Osteoblast (primary cell): ENCODE measurements around the gene MICAL3. TPM values are rescaled to one million over a fixed set of nuclear protein-coding genes. Genes with fewer than 3 reads are reported as not detected.

Experiments
- DNase-seq: peaks from one replicate; pipeline ENCODE4 v3.0.0; 2011; ENCODE audit warnings: low spot score, mixed read lengths; ENCODE audit not compliant: insufficient read length; ENCODE audit errors: missing footprints
- H2AFZ ChIP-seq: 2 replicates; pipeline ENCODE4 v1.6.0; 2011; ENCODE audit warnings: mild to moderate bottlenecking, low read length
- H3K27ac ChIP-seq: 2 replicates; pipeline ENCODE4 v1.5.1; 2011; ENCODE audit warnings: mild to moderate bottlenecking, low read depth, low read length, moderate library complexity
- H3K27me3 ChIP-seq: 2 replicates; pipeline ENCODE4 v1.6.0; 2012; ENCODE audit warnings: mild to moderate bottlenecking, control low read depth, inconsistent platforms, low read length, moderate library complexity; ENCODE audit not compliant: insufficient read depth
- H3K36me3 ChIP-seq: 2 replicates; pipeline ENCODE4 v1.5.1; 2011; ENCODE audit warnings: mild to moderate bottlenecking, low read length, control low read depth, moderate library complexity; ENCODE audit not compliant: insufficient read depth
- H3K4me1 ChIP-seq: 2 replicates; pipeline ENCODE4 v1.5.1; 2011; ENCODE audit warnings: mild to moderate bottlenecking, low read length, control low read depth, moderate library complexity; ENCODE audit not compliant: insufficient read depth
- H3K4me2 ChIP-seq: 2 replicates; pipeline ENCODE4 v1.6.0; 2011; ENCODE audit warnings: mild to moderate bottlenecking, low read length; ENCODE audit not compliant: insufficient read depth
- H3K4me3 ChIP-seq: fragments of 200-600 bp; sonication (generic); 3 replicates; pipeline ENCODE4 v1.5.1; 2012; ENCODE audit warnings: mild to moderate bottlenecking, low read length, inconsistent platforms; ENCODE audit not compliant: insufficient read depth
- H3K79me2 ChIP-seq: 2 replicates; pipeline ENCODE4 v1.6.0; 2012; ENCODE audit warnings: mild to moderate bottlenecking, low read length, control low read depth, inconsistent platforms; ENCODE audit not compliant: insufficient read depth
- H3K9me3 ChIP-seq: 2 replicates; pipeline ENCODE4 v1.5.1; 2011; ENCODE audit warnings: low read depth, low read length, control low read depth
- H4K20me1 ChIP-seq: 2 replicates; pipeline ENCODE4 v1.6.0; 2012; ENCODE audit warnings: mild to moderate bottlenecking, low read length, control low read depth; ENCODE audit not compliant: insufficient read depth
- CTCF ChIP-seq: IDR thresholded peaks from 2 replicates; pipeline ENCODE4 v1.5.1; 2011; ENCODE audit warnings: mild to moderate bottlenecking, low read depth, low read length, moderate library complexity; ENCODE audit errors: extremely low read depth
- total RNA-seq: library from RNA; depleted of rRNA; stranded (reverse); fragments of >200 nt; gene quantifications from 2 replicates; pipeline ENCODE4 v1.2.3, GENCODE V29; 2012

Gene MICAL3
- total RNA-seq, 1 donor, result 35.1 TPM

GRCh38 chr22:17888439-17888838 lies 135.9 kb downstream of the MICAL3 start:
- Histone ChIP-seq H3K36me3 (peaks cover 49% of the 10 kb centered on the region), H3K4me2 (no peak overlapping the region)
- no peak for TF ChIP-seq CTCF

GRCh38 chr22:17884893-17885292 lies 139.5 kb downstream of the MICAL3 start:
- Histone ChIP-seq H3K4me3 (no peak overlapping the region), H2AFZ (no peak overlapping the region), H3K36me3 (peaks cover 54% of the 10 kb centered on the region), H3K4me1 (no peaks in the 10 kb centered on the region), H3K27ac (no peak overlapping the region), H3K4me2 (no peak overlapping the region), H4K20me1 (peaks cover 6% of the 10 kb centered on the region), H3K27me3 (no peaks in the 10 kb centered on the region), H3K79me2 (no peaks in the 10 kb centered on the region), H3K9me3 (no peaks in the 10 kb centered on the region)
- TF ChIP-seq CTCF, result no peak
- no peak for DNase-seq

More at GRCh38 chr22:17888439-17888838, 135.9 kb downstream of the MICAL3 start:
- H3K9me3 ChIP-seq, result no peaks in the 10 kb centered on the region
- H3K79me2 ChIP-seq, result peaks cover 5% of the 10 kb centered on the region
- H4K20me1 ChIP-seq, result peaks cover 5% of the 10 kb centered on the region
- H3K4me1 ChIP-seq, result peaks cover 9% of the 10 kb centered on the region
- H2AFZ ChIP-seq, result no peak overlapping the region
- H3K27ac ChIP-seq, result no peak overlapping the region
- no peak for DNase-seq
- no peak overlapping the region for H3K4me3 ChIP-seq
- no peaks in the 10 kb centered on the region for H3K27me3 ChIP-seq

- peaks cover 62% of the 10 kb centered on the region for H3K36me3 ChIP-seq
- TF ChIP-seq CTCF, result no peak
- no peaks in the 10 kb centered on the region for H3K27me3 ChIP-seq
- H3K4me2 ChIP-seq, result no peak overlapping the region
- H3K9me3 ChIP-seq, result no peaks in the 10 kb centered on the region
- no peak overlapping the region for H3K4me3 ChIP-seq
- DNase-seq, result no peak
- H2AFZ ChIP-seq, result no peak overlapping the region
- H3K79me2 ChIP-seq, result no peaks in the 10 kb centered on the region
- no peak overlapping the region for H3K27ac ChIP-seq
- peaks cover 6% of the 10 kb centered on the region for H4K20me1 ChIP-seq
- H3K4me1 ChIP-seq, result no peaks in the 10 kb centered on the region
Measured at GRCh38 chr22:17884084-17884483, 140.3 kb downstream of the MICAL3 start.

GRCh38 chr22:17883356-17883755 lies 141.0 kb downstream of the MICAL3 start:
- no peak overlapping the region for H3K4me3 ChIP-seq
- H3K27me3 ChIP-seq, result no peaks in the 10 kb centered on the region
- DNase-seq, result no peak
- no peak overlapping the region for H3K27ac ChIP-seq
- no peaks in the 10 kb centered on the region for H3K9me3 ChIP-seq
- H3K4me2 ChIP-seq, result no peak overlapping the region
- H3K36me3 ChIP-seq, result peaks cover 56% of the 10 kb centered on the region
- H3K79me2 ChIP-seq, result no peaks in the 10 kb centered on the region
- H4K20me1 ChIP-seq, result peaks cover 6% of the 10 kb centered on the region
- no peak overlapping the region for H2AFZ ChIP-seq
- no peaks in the 10 kb centered on the region for H3K4me1 ChIP-seq
- TF ChIP-seq CTCF, result no peak
